GM12878 (cell line): Measurements from ENCODE around the gene NANOGP8.

ENCODE experiments used
- BRCA1 ChIP-seq: IDR thresholded peaks from 2 replicates; pipeline ENCODE4 v1.6.1; 2011; ENCODE audit warnings: low read depth, low read length, improper control_type of control experiment
- CHD2 ChIP-seq: IDR thresholded peaks from 2 replicates; pipeline ENCODE4 v1.6.1; 2011; ENCODE audit warnings: low read depth, low read length, improper control_type of control experiment, borderline replicate concordance
- FOXK2 ChIP-seq: fragments of 450-650 bp; IDR thresholded peaks from 2 replicates; pipeline ENCODE4 v1.6.1; 2017; ENCODE audit warnings: mild to moderate bottlenecking, moderate library complexity
- POU2F2 ChIP-seq: IDR thresholded peaks from 3 replicates; pipeline ENCODE4 v1.6.1; 2011; ENCODE audit warnings: low read depth, mild to moderate bottlenecking, low read length, borderline replicate concordance
- YY1 ChIP-seq: IDR thresholded peaks from 2 replicates; pipeline ENCODE4 v1.6.1; 2011; ENCODE audit warnings: low read depth, mild to moderate bottlenecking, low read length
- TF ChIP-seq, protein P1 (sequence below): IDR thresholded peaks from 2 replicates; pipeline ENCODE4 v1.6.1; 2012; ENCODE audit warnings: mild to moderate bottlenecking, low read depth, low read length
- TF ChIP-seq, protein P2 (sequence below), 3 experiments: IDR thresholded peaks in 2 of 3; conservative IDR thresholded peaks in 1 of 3; 2 replicates each; pipeline ENCODE4 v1.5.1; 2011; ENCODE audit warnings: low read depth in 3 of 3, low read length in 3 of 3, mild to moderate bottlenecking in 3 of 3, control low read depth in 2 of 3, moderate library complexity in 2 of 3, inconsistent platforms in 1 of 3, mixed read lengths in 1 of 3; ENCODE audit not compliant: control insufficient read depth in 2 of 3, insufficient read depth in 1 of 3; ENCODE audit errors: extremely low read depth in 1 of 3

DNA sequence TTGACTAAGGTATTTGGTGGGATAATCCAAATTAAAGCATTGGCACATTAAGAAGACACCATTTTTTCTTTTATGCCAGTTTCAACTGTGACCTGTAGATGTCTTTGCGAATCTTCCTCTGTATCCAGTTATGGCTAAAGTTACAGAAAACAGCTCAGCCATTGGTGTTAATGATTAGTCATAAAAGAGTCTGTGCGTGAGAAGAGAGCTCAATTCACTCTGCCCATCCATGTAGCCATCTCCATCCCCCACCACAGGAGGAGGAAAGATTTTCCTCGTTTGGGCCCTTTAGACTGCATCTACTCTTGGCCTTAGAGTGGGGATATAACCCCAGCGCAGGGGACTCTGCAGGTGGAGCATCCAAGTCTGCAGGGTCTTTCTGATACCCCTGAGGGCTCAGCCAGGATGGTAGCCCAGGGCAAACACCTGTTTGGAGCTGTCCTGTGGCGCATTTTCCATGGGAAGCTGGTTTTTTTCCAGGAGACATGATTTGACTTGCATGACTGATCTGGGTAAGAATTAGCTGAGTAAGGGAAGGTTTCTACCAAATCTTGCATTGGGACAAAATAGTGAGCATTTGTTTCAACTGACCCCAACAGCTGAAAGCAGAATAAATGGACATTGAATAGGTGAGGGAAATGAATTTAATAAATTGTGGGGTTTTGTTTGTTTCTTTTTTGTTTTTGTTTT is 29.5 kb downstream of the NANOGP8 start:
- TF ChIP-seq, protein P1, sequence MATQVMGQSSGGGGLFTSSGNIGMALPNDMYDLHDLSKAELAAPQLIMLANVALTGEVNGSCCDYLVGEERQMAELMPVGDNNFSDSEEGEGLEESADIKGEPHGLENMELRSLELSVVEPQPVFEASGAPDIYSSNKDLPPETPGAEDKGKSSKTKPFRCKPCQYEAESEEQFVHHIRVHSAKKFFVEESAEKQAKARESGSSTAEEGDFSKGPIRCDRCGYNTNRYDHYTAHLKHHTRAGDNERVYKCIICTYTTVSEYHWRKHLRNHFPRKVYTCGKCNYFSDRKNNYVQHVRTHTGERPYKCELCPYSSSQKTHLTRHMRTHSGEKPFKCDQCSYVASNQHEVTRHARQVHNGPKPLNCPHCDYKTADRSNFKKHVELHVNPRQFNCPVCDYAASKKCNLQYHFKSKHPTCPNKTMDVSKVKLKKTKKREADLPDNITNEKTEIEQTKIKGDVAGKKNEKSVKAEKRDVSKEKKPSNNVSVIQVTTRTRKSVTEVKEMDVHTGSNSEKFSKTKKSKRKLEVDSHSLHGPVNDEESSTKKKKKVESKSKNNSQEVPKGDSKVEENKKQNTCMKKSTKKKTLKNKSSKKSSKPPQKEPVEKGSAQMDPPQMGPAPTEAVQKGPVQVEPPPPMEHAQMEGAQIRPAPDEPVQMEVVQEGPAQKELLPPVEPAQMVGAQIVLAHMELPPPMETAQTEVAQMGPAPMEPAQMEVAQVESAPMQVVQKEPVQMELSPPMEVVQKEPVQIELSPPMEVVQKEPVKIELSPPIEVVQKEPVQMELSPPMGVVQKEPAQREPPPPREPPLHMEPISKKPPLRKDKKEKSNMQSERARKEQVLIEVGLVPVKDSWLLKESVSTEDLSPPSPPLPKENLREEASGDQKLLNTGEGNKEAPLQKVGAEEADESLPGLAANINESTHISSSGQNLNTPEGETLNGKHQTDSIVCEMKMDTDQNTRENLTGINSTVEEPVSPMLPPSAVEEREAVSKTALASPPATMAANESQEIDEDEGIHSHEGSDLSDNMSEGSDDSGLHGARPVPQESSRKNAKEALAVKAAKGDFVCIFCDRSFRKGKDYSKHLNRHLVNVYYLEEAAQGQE: no peak
- TF ChIP-seq YY1 (no peak), BRCA1 (no peak), CHD2 (no peak), FOXK2 (no peak), POU2F2 (no peak)
- TF ChIP-seq, protein P2, sequence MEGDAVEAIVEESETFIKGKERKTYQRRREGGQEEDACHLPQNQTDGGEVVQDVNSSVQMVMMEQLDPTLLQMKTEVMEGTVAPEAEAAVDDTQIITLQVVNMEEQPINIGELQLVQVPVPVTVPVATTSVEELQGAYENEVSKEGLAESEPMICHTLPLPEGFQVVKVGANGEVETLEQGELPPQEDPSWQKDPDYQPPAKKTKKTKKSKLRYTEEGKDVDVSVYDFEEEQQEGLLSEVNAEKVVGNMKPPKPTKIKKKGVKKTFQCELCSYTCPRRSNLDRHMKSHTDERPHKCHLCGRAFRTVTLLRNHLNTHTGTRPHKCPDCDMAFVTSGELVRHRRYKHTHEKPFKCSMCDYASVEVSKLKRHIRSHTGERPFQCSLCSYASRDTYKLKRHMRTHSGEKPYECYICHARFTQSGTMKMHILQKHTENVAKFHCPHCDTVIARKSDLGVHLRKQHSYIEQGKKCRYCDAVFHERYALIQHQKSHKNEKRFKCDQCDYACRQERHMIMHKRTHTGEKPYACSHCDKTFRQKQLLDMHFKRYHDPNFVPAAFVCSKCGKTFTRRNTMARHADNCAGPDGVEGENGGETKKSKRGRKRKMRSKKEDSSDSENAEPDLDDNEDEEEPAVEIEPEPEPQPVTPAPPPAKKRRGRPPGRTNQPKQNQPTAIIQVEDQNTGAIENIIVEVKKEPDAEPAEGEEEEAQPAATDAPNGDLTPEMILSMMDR (IDR thresholded peaks at IDR 0.05 in 2 of 3, conservative IDR thresholded peaks at IDR 0.05 in 1 of 3; ENCODE audit: control insufficient read depth in 2 of 3, extremely low read depth in 1 of 3, insufficient read depth in 1 of 3, low read depth in 3 of 3, low read length in 3 of 3): no peak
